Subcutaneous preadipocyte (primary cell): ENCODE data around the gene MANEAL. TPM values are rescaled to one million over a fixed set of nuclear protein-coding genes. Genes with fewer than 3 reads are reported as not detected.

ENCODE experiments used
- total RNA-seq: library from RNA; depleted of rRNA; stranded (reverse); fragments of >200 nt; gene quantifications from 2 replicates; pipeline ENCODE4 v1.2.3, GENCODE V29; 2012

Gene MANEAL
- total RNA-seq: 0.73 and 0.78 TPM in 2 replicates

DNA sequence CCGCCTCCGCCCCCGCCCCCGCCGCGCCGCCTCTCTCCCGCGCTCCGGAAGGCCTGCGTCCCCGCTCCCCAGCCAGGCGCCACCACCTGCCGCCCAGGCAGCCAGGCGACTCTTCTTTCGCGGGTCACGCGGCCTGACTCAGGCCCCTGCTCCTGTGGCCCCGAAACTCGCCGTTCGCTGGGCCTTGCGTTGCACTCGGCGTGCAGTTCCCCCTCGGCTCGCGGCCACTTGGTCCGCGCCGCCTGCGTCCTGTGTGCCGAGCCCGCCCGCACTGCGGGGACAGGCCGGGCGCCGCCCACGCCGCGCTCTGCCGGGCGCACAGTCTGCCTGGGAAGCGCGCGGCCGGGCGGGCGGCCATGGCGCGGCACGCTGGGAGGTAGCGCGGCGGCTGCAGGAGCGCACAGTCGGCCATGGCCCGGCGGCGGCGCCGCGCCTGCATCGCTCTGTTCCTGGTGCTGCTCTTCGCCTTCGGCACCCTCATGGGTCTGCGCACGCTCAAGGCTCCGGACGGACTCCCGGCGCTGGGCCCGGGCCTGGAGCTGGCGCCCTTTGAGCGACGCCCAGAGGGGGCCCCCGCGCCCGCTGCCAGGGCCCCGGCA is at the start of gene MANEAL:
Gene MANEAL (plus strand): TSS at position 75 of the 599 bp plus-strand sequence. CDS start 336 bp downstream, at position 411.

DNA sequence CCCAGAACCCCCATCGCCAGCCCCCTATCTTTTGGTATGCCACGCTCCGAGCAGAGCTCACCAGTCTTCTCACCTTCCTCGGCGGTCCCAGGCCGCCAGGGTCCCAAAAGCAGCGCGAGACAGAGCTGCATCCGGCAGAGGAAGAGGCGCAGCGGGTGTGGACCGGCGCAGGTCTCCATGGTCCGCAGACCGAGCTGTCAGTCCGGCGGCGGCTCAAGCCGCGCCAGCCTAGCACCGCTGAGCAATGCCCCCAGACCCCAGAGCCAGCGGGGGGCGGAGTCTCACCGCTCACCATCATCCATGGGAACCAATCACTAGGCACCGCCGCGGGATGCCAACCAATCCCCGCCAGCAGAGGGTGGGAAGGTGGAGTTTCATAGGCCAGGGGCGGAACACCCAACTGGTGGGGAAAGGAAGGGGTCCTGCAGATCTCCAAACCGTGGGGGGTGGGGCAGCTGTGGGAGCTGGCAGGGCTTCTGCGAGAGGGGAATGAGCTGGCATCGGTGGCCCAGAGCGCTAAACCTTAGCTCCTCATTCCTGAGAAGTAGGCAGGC is 28.7 kb upstream of the MANEAL start, which contains the start of gene EPHA10:
Gene EPHA10 (minus strand): TSS at position 233 of the 554 bp plus-strand sequence. CDS start 54 bp downstream, at position 179.

GRCh38 chr1:37807555-37808368 is 14.1 kb downstream of the MANEAL start, which contains the start of the genes C1orf122 and YRDC:
Gene C1orf122 (plus strand): TSS chr1:37807790. CDS start chr1:37808405, 615 bp downstream.
Gene YRDC (minus strand): TSS chr1:37808208. CDS start chr1:37808180, 28 bp downstream.

Other genes starting within 250 kb of the MANEAL start
- 7.3 and 12.3 TPM in 2 replicates for gene SNIP1, start 239.6 kb upstream of the MANEAL start, total RNA-seq
- gene DNALI1, start 236.9 kb upstream of the MANEAL start, total RNA-seq: 7.8 and 9.9 TPM in 2 replicates
- 65.4 and 99.1 TPM in 2 replicates for gene GNL2, start 197.9 kb upstream of the MANEAL start, total RNA-seq
- gene RSPO1, start 159.0 kb upstream of the MANEAL start, total RNA-seq: under 0.01 and 0.20 TPM in 2 replicates
- 12.9 and 21.5 TPM in 2 replicates for gene CDCA8, start 101.3 kb upstream of the MANEAL start, total RNA-seq
- not detected in 2 replicates for gene EPHA10, start 28.7 kb upstream of the MANEAL start, total RNA-seq
- gene C1orf122, start 13.9 kb downstream of the MANEAL start, total RNA-seq: 7.2 and 8.1 TPM in 2 replicates
- gene YRDC, start 14.4 kb downstream of the MANEAL start, total RNA-seq: 8.8 and 12.1 TPM in 2 replicates
- 3.3 and 4.1 TPM in 2 replicates for gene MTF1, start 65.7 kb downstream of the MANEAL start, total RNA-seq
- 22.8 and 34.8 TPM in 2 replicates for gene INPP5B, start 153.2 kb downstream of the MANEAL start, total RNA-seq
- 81.9 and 102 TPM in 2 replicates for gene SF3A3, start 196.2 kb downstream of the MANEAL start, total RNA-seq
- gene FHL3, start 211.7 kb downstream of the MANEAL start, total RNA-seq: 19.8 and 22.7 TPM in 2 replicates
- gene UTP11, start 218.9 kb downstream of the MANEAL start, total RNA-seq: 45.6 and 52.4 TPM in 2 replicates